Small intestine (tissue), 7 donors: ENCODE results near the gene LCNL1. TPM values are rescaled to one million over a fixed set of nuclear protein-coding genes. Genes with fewer than 3 reads are reported as not detected.
"Not testable (repeated sequence)": the region's sequence is repeated elsewhere in the genome, so short reads cannot be mapped to it uniquely, and the experiment has no call there.

Source experiments
- DNase-seq, 2 donors: peaks; one replicate each; pipeline versions ENCODE4 v3.0.0 to v3.0.0-alpha.2; 2013
- FAIRE-seq: peaks from 2 replicates; lab custom pipeline; 2012; peaks lifted over from hg19 to GRCh38; lab: Jason Lieb, UNC
- H3K27ac ChIP-seq, 3 donors: one replicate each; pipeline ENCODE4 v1.5.1; 2013; ENCODE audit warnings: low read length in 2 of 3, mild to moderate bottlenecking in 2 of 3, control low read depth in 1 of 3, inconsistent platforms in 1 of 3, low read depth in 1 of 3, moderate library complexity in 1 of 3
- H3K27me3 ChIP-seq, 3 donors: one replicate each; pipeline ENCODE4 v1.6.1; 2013; ENCODE audit warnings: low read length in 3 of 3, inconsistent platforms in 1 of 3; ENCODE audit not compliant: control insufficient read depth in 3 of 3, insufficient read depth in 3 of 3
- H3K36me3 ChIP-seq, 3 donors: one replicate each; pipeline ENCODE4 v1.6.1; 2013; ENCODE audit warnings: low read length in 3 of 3, inconsistent platforms in 1 of 3, low read depth in 1 of 3, mild to moderate bottlenecking in 1 of 3, moderate library complexity in 1 of 3; ENCODE audit not compliant: control insufficient read depth in 3 of 3, insufficient read depth in 2 of 3
- H3K4me1 ChIP-seq, 3 donors: one replicate each; pipeline ENCODE4 v1.6.1; 2013; ENCODE audit warnings: low read length in 2 of 3, inconsistent platforms in 1 of 3, low read depth in 1 of 3, mild to moderate bottlenecking in 1 of 3, moderate library complexity in 1 of 3; ENCODE audit not compliant: control insufficient read depth in 3 of 3, insufficient read depth in 2 of 3
- H3K4me3 ChIP-seq, 3 donors: one replicate each; pipeline ENCODE4 v1.5.1; 2013; ENCODE audit warnings: low read length in 3 of 3, control low read depth in 1 of 3, inconsistent platforms in 1 of 3, low read depth in 1 of 3, mild to moderate bottlenecking in 1 of 3, moderate library complexity in 1 of 3
- H3K9me3 ChIP-seq, 2 donors: one replicate each; pipeline ENCODE4 v1.6.1; 2013; ENCODE audit warnings: low read depth in 1 of 2, low read length in 1 of 2; ENCODE audit not compliant: control insufficient read depth in 2 of 2, insufficient read depth in 1 of 2
- WGBS, 3 donors: extraction: QIAGEN DNeasy Blood & Tissue Kit; methylation state at CpG; one replicate each; pipeline ENCODE4 v1.1.7; 2013; 5-methylcytosine and 5-hydroxymethylcytosine counted together
- polyA plus RNA-seq, 4 donors: library from polyadenylated mRNA; stranded (reverse) in 3 of 4; unstranded in 1 of 4; fragments of 200-250 nt in 3 of 4; fragments of 120-200 nt in 1 of 4; gene quantifications; one replicate each; pipeline versions ENCODE4 v1.2.1 to v1.2.3, GENCODE V29; 2013
- donor health status: healthy with polysubstance abuse.
- donor health status: control.
- donor health status: control.
- donor health status: Bipolar disorder and iron deficiency.
- donor health status: healthy.

Gene LCNL1
- polyA plus RNA-seq, 4 donors: 0.07 to 0.16 TPM; not detected in 2

- H3K4me3 ChIP-seq, DNase-seq, FAIRE-seq, H3K27me3 ChIP-seq, H3K27ac ChIP-seq, H3K4me1 ChIP-seq, H3K36me3 ChIP-seq: not testable (repeated sequence)
- 45 to 47% (median 46%) methylated on average over 14 to 17 of the region's 17 CpGs for WGBS, 3 donors
- H3K9me3 ChIP-seq: peaks cover 0 to 22% of the 10 kb centered on the region in 2 donors
Measured at GRCh38 chr9:137004285-137004684, 21.5 kb downstream of the LCNL1 start.

- peaks cover 0 to 25% (median 4%) of the 10 kb centered on the region in 3 donors for H3K36me3 ChIP-seq
- 61 to 86% (median 73%) methylated on average over 24 of the region's 24 CpGs for WGBS, 3 donors
- no peaks in the 10 kb centered on the region for H3K27me3 ChIP-seq
- peaks cover 0 to 6% (median 0%) of the 10 kb centered on the region in 3 donors for H3K4me1 ChIP-seq
- DNase-seq (no peak), FAIRE-seq (no peak)
- H3K9me3 ChIP-seq: peaks cover 0 to 22% of the 10 kb centered on the region in 2 donors
- no peak overlapping the region for H3K27ac ChIP-seq
- H3K4me3 ChIP-seq: no peak overlapping the region
Measured at GRCh38 chr9:137006116-137007003, 23.6 kb downstream of the LCNL1 start.

- H3K4me3 ChIP-seq: no peak overlapping the region
- WGBS, 3 donors: 68 to 76% (median 75%) methylated on average over 26 to 30 of the region's 30 CpGs
- peaks cover 0 to 32% (median 4%) of the 10 kb centered on the region in 3 donors for H3K36me3 ChIP-seq
- no peaks in the 10 kb centered on the region for H3K27me3 ChIP-seq
- FAIRE-seq: no peak
- DNase-seq: no peak
- H3K4me1 ChIP-seq: peaks cover 0 to 6% (median 0%) of the 10 kb centered on the region in 3 donors
- no peak overlapping the region for H3K27ac ChIP-seq
- peaks cover 0 to 22% of the 10 kb centered on the region in 2 donors for H3K9me3 ChIP-seq
Measured at GRCh38 chr9:137007108-137007815, 24.5 kb downstream of the LCNL1 start.

GRCh38 chr9:137007816-137008270 lies 25.1 kb downstream of the LCNL1 start:
- peaks cover 0 to 38% (median 4%) of the 10 kb centered on the region in 3 donors for H3K36me3 ChIP-seq
- no peak overlapping the region for H3K27ac ChIP-seq
- FAIRE-seq (no peak), DNase-seq (no peak)
- 85 to 86% (median 85%) methylated on average over 11 to 13 of the region's 13 CpGs for WGBS, 3 donors
- peaks cover 0 to 22% of the 10 kb centered on the region in 2 donors for H3K9me3 ChIP-seq
- no peaks in the 10 kb centered on the region for H3K27me3 ChIP-seq
- peaks cover 0 to 6% (median 0%) of the 10 kb centered on the region in 3 donors for H3K4me1 ChIP-seq
- no peak overlapping the region for H3K4me3 ChIP-seq

- no peak overlapping the region for H3K4me3 ChIP-seq
- H3K9me3 ChIP-seq: peaks cover 0 to 22% of the 10 kb centered on the region in 2 donors
- peaks cover 0 to 41% (median 4%) of the 10 kb centered on the region in 3 donors for H3K36me3 ChIP-seq
- DNase-seq (no peak), FAIRE-seq (no peak)
- peaks cover 0 to 6% (median 0%) of the 10 kb centered on the region in 3 donors for H3K4me1 ChIP-seq
- no peaks in the 10 kb centered on the region for H3K27me3 ChIP-seq
- WGBS, 3 donors: 77 to 88% (median 82%) methylated on average over 21 to 22 of the region's 22 CpGs
- H3K27ac ChIP-seq: no peak overlapping the region
Measured at GRCh38 chr9:137008312-137008711, 25.5 kb downstream of the LCNL1 start.

GRCh38 chr9:137009217-137009616 lies 26.4 kb downstream of the LCNL1 start:
- Histone ChIP-seq H3K36me3 (peaks cover 0 to 50% (median 4%) of the 10 kb centered on the region in 3 donors), H3K27ac (no peak overlapping the region), H3K27me3 (no peaks in the 10 kb centered on the region), H3K4me1 (peaks cover 0 to 6% (median 0%) of the 10 kb centered on the region in 3 donors), H3K4me3 (no peak overlapping the region), H3K9me3 (peaks cover 0 to 22% of the 10 kb centered on the region in 2 donors)
- 91 to 97% (median 94%) methylated on average over 13 to 18 of the region's 18 CpGs for WGBS, 3 donors
- DNase-seq (no peak), FAIRE-seq (no peak)

- Histone ChIP-seq H3K27me3 (no peaks in the 10 kb centered on the region), H3K27ac (no peak overlapping the region), H3K36me3 (peaks cover 2 to 59% (median 4%) of the 10 kb centered on the region in 3 donors), H3K9me3 (peaks cover 0 to 16% of the 10 kb centered on the region in 2 donors), H3K4me3 (no peak overlapping the region), H3K4me1 (peaks cover 0 to 6% (median 0%) of the 10 kb centered on the region in 3 donors)
- no peak for DNase-seq
- no peak for FAIRE-seq
- 92 to 96% (median 95%) methylated on average over 42 to 49 of the region's 49 CpGs for WGBS, 3 donors
Measured at GRCh38 chr9:137009938-137010732, 27.3 kb downstream of the LCNL1 start.
